HG03520 (cell line): Measurements from ENCODE around the gene RUNDC1.
"Not testable (repeated sequence)": the region's sequence is repeated elsewhere in the genome, so short reads cannot be mapped to it uniquely, and the experiment has no call there.

Source experiments
- ATAC-seq: cut with Tn5 transposase; IDR thresholded peaks from one replicate; pipeline ENCODE4 v1.9.1; 2021; ENCODE audit warnings: mild to moderate bottlenecking, moderate library complexity; ENCODE audit not compliant: unreplicated experiment

Gene RUNDC1

GRCh38 chr17:42980274-42980765, at the start of gene RUNDC1:
RUNDC1 (plus strand) TSS chr17:42980565; CDS start chr17:42980577, 12 bp downstream.
- ATAC-seq = peak; percentile 74

- no peak for ATAC-seq
Observed at GRCh38 chr17:42937712-42938596, 42.4 kb upstream of the RUNDC1 start.

DNA sequence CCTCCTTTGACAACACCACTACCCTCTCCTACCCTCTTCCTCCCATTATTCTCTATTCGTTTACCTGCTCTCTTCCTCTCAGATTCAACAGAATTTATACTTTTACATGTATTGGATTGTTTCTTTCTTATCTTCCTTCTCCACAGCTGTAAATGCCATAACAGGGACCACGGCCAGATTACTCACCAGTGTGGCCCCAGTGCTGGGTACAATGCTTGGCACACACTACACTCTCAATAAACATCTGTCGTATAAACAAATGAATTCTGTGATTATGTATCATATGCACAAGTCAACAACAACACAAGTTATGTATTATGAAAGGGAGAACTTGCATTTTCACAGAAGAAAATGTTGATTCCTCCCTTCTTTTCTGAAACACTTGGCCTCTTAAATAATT, 36.2 kb upstream of the RUNDC1 start:
- ATAC-seq = no peak

- no peak for ATAC-seq
Observed at GRCh38 chr17:42946812-42947211, 33.6 kb upstream of the RUNDC1 start.

DNA sequence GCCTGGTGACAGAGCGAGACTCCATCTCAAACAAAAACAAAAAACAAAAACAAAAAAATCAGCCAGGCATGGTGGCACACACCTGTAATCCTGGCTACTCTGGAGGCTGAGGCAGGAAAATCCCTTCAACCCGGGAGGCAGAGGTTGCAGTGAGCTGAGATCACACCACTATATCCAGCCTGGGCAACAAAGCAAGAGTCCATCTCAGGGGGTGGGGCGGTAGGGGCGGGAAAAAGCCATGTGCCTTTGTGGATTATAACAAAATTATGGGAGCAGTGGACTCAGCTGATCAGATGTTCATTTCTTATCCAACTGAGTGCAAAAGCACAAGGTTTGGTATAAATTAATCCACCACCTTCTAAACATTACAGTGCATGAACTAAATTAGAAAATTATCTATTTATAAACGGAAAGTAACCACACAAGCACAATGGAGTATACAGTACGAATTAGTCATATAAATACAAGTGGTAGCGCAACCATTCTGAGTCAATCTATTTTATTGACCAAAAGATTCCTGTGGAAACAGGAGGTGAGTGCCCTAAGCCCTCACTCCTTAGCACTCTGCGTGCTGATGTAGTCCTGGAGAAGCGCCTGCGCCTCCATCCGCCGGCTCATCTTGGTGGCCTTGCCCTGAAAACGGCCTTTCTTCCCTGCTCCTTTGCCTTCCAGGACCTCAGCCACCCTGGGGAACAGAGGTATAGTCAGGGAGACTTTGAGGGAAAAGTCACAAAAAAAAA, 30.2 kb upstream of the RUNDC1 start:
- no peak for ATAC-seq

DNA sequence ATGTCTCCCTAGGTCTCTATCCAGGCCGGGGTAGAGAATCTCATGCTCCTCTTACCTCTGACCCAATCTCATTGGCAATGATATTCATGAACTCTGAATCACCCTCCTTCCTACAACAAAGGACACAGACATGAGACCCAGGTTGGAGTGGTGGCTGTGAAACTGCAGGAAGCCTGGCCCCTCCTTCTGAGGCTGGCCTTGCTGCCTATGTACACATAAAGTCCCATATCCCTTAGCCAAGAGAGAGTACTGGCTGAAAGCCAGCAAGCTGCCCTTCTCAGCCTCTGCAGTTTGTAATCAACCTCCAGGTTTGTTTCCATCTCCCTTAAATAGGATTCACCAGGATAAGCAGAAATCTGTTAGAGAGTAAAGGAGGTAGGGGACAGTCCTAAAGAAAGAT, 26.7 kb upstream of the RUNDC1 start:
- ATAC-seq = no peak

GRCh38 chr17:42964161-42964932, 16.0 kb upstream of the RUNDC1 start, which contains the start of gene AARSD1:
AARSD1 (minus strand) TSS chr17:42964454; CDS start chr17:42964440, 14 bp downstream.
- ATAC-seq = peak; percentile 69

- no peak for ATAC-seq
Observed at GRCh38 chr17:42967925-42968324, 12.4 kb upstream of the RUNDC1 start.

DNA sequence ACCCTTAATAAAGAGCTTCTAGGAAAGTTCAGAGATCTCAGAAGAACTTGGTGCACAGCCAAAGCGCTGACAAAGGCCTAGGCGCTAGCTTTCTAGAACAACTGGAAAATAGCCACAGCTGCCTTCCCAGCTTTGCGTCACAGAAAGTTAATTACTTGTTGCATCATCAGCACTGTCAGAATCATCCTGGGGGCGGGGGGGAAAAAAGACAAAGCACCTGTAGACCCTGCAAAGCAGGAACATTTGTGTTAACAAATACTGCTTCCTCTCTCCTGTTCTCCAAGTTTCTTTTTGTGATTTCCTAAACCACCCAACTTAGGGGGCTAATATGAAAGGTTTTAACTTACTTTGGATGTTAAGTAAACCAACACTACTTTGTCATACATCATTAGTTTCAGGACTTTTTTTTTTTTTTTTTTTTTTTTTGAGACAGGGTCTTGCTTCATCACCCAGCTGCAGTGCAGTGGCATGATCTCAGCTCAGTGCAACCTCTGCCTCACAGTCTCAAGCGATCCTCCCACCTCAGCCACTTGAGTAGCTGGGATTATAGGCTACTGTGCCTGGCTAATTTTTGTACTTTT, 11.3 kb upstream of the RUNDC1 start:
- ATAC-seq = no peak

DNA sequence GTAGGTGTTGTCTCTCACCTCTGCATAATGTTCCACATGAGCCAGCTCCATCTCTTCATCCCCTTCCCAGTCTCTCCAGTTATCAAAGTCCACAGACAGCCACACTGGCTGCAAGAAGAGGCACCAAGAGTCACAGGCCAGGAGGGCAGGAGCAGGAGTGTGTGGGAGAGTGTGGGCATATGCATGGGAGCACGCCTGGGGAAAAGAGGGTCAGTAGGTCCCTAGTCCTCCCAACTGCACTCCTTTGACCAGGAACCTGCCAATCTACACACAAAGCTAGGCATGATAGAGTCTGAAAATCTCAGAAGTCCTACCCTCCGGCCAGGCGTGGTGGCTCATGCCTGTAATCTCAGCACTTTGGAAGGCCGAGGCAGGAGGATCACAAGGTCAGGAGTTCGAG, 8.8 kb upstream of the RUNDC1 start:
- no peak for ATAC-seq

DNA sequence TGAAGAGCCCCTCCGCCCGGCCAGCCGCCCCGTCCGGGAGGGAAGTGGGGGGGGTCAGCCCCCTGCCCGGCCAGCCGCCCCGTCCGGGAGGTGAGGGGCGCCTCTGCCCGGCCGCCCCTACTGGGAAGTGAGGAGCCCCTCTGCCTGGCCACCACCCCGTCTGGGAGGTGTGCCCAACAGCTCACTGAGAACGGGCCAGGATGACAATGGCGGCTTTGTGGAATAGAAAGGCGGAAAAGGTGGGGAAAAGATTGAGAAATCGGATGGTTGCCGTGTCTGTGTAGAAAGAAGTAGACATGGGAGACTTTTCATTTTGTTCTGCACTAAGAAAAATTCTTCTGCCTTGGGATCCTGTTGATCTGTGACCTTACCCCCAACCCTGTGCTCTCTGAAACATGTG, 7.0 kb upstream of the RUNDC1 start:
- not testable (repeated sequence) for ATAC-seq

GRCh38 chr17:42975265-42975664, 5.1 kb upstream of the RUNDC1 start:
- ATAC-seq = no peak

- ATAC-seq = not testable (repeated sequence)
Observed at GRCh38 chr17:42975701-42976100, 4.7 kb upstream of the RUNDC1 start.

- ATAC-seq = no peak
Observed at GRCh38 chr17:42979511-42980273, 673 bp upstream of the RUNDC1 start, which contains the start of gene PTGES3L. PTGES3L (minus strand) TSS chr17:42980080; CDS start chr17:42980053, 27 bp downstream.

- ATAC-seq = peak; percentile 57
Observed at GRCh38 chr17:42980766-42981397, 517 bp downstream of the RUNDC1 start.

DNA sequence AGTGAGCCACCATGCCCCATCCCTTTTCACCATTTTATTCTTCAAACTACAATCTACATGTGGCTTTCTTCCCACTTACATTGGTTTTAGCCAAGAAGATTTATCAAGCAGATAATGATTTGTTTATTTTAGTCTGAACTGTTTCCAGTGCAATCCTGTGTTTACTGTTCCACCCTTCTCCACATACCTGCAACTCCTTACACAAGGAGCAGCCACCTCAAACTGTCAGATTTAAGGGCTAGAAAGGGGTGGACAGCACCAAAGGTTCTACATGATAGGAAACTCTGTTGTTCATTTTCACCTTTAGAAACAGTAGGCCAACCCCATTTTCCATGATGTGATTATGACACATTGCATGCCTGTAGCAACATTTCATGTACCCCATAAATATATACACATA, 1.9 kb downstream of the RUNDC1 start:
- ATAC-seq = no peak

GRCh38 chr17:42985225-42985624, 4.9 kb downstream of the RUNDC1 start:
- no peak for ATAC-seq

DNA sequence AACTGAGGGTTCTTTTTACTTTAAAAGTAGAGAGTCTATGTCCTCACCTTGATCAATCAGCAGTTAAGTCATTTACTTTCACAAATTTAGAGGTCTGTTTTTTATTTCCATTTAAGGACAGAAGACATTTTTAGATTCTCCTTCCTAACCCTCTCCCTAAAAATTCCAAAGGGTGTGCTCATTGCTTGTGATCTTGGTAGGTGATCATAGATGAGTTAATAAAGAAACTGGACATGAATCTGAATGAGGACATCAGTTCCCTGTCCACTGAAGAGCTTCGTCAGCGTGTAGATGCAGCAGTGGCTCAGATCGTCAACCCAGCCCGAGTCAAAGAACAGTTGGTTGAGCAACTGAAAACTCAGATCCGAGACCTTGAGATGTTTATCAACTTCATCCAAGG, 8.8 kb downstream of the RUNDC1 start:
- ATAC-seq = no peak
